HCEC 1CT (cell line): ENCODE data around the gene HSD3B2.

Experiments
- DNase-seq: peaks from one replicate; pipeline ENCODE4 v3.0.0-alpha.2; 2017

The HSD3B2 gene

GRCh38 chr1:119466445-119466844, 51.5 kb downstream of the HSD3B2 start:
- no peak for DNase-seq

GRCh38 chr1:119467219-119467618, 52.3 kb downstream of the HSD3B2 start:
- DNase-seq: no peak

GRCh38 chr1:119467857-119468668, 53.1 kb downstream of the HSD3B2 start:
- no peak for DNase-seq

- DNase-seq: no peak
Measured at GRCh38 chr1:119469741-119470140, 54.8 kb downstream of the HSD3B2 start.

GRCh38 chr1:119470377-119470776, 55.4 kb downstream of the HSD3B2 start:
- DNase-seq: no peak

- DNase-seq: no peak
Measured at GRCh38 chr1:119470958-119471357, 56.0 kb downstream of the HSD3B2 start.

- DNase-seq: no peak
Measured at GRCh38 chr1:119471566-119471965, 56.6 kb downstream of the HSD3B2 start.

- DNase-seq: no peak
Measured at GRCh38 chr1:119472080-119472818, 57.3 kb downstream of the HSD3B2 start.
